K562 (cell line): Measurements from ENCODE around the gene CD151. TPM values are rescaled to one million over a fixed set of nuclear protein-coding genes. Genes with fewer than 3 reads are reported as not detected.

ENCODE experiments used
- GTF2F1 ChIP-seq: IDR thresholded peaks from 2 replicates; pipeline ENCODE4 v1.6.1; 2011; ENCODE audit warnings: low read depth, low read length, improper control_type of control experiment
- HMGN3 ChIP-seq: IDR thresholded peaks from 2 replicates; pipeline ENCODE4 v1.6.1; 2011; ENCODE audit warnings: borderline replicate concordance, low read depth, mild to moderate bottlenecking, mixed read lengths, low read length; ENCODE audit not compliant: insufficient read length; ENCODE audit errors: extremely low read depth
- SMARCA4 ChIP-seq: fragments of 450-650 bp; IDR thresholded peaks from 2 replicates; pipeline ENCODE4 v1.6.1; 2016
- ZBTB11 ChIP-seq, 3 experiments: fragments of 200-800 bp in 1 of 3; fragments of 250-450 bp in 1 of 3; fragments of 450-650 bp in 1 of 3; sonication (Bioruptor Pico) in 1 of 3; sonication (Bioruptor generic) in 1 of 3; formaldehyde crosslinking in 1 of 3; IDR thresholded peaks; 2 replicates each; pipeline versions ENCODE4 v1.6.1 to v1.8.0; 2016 to 2022; ENCODE audit warnings: mild to moderate bottlenecking in 2 of 3, missing genetic modification characterization in 2 of 3, missing compliant biosample characterization in 1 of 3, moderate library complexity in 1 of 3
- ZNF197 ChIP-seq: fragments of 200-800 bp; sonication (Bioruptor generic); IDR thresholded peaks from 2 replicates; pipeline ENCODE4 v1.6.1; 2016; ENCODE audit warnings: low read depth, missing genetic modification characterization, missing compliant biosample characterization
- polyA plus RNA-seq, 8 experiments: library from polyadenylated mRNA; depleted of rRNA in 4 of 8; stranded (reverse) in 5 of 8; unstranded in 3 of 8; fragments of >200 nt; fragmentation: Nextera tagmentation in 2 of 8; fragmentation: Illumina TruSeq in 1 of 8; extraction: Ambion mirVana in 2 of 8; extraction: Trizol in 1 of 8; gene quantifications; 2 replicates each; pipeline versions ENCODE4 v1.2.1 to v1.2.3, GENCODE V29; 2011 to 2014; ENCODE audit warnings: inconsistent platforms in 1 of 8, missing spikeins in 1 of 8
- total RNA-seq, 7 experiments: library from RNA; depleted of rRNA in 6 of 7; stranded (reverse); fragments of >200 nt in 6 of 7; fragmentation: Illumina TruSeq in 2 of 7; extraction: Trizol in 2 of 7; gene quantifications; 2 replicates each; pipeline versions ENCODE4 v1.2.1 to v1.2.3, GENCODE V29; 2011 to 2021; ENCODE audit warnings: low replicate concordance in 1 of 7

CD151 gene
- total and polyA plus RNA-seq, 9 of the 15 experiments (the other 6 are each of a cell fraction or from before 2014, with no cell fraction given), result 2.3 to 187 (median 140) TPM

- 0 out of 6 replicates have a peak, but pooled peaks of 1 of the 3 experiments have one; percentile 25 for TF ChIP-seq ZBTB11 (CRISPR knock-in tag; IDR thresholded peaks at IDR 0.05)
- TF ChIP-seq ZNF197 (CRISPR knock-in tag), result no peak
- TF ChIP-seq HMGN3, result peak; percentile 9
- TF ChIP-seq SMARCA4, result no peak
- TF ChIP-seq GTF2F1, result 0 out of 2 replicates have a peak, but pooled peaks have one; percentile 10
Observed at GRCh38 chr11:843086-843734, 10.5 kb downstream of the CD151 start (continued).
